IPS-NIHi7 (cell line): ENCODE results near the gene ARFIP2.

ENCODE experiments used
- DNase-seq: peaks from one replicate; pipeline ENCODE4 v3.0.0; 2012; ENCODE audit warnings: mixed read lengths; ENCODE audit errors: extremely low spot score

ARFIP2 gene

GRCh38 chr11:6482441-6482840 is 1.3 kb upstream of the ARFIP2 start:
- DNase-seq: no peak

DNA sequence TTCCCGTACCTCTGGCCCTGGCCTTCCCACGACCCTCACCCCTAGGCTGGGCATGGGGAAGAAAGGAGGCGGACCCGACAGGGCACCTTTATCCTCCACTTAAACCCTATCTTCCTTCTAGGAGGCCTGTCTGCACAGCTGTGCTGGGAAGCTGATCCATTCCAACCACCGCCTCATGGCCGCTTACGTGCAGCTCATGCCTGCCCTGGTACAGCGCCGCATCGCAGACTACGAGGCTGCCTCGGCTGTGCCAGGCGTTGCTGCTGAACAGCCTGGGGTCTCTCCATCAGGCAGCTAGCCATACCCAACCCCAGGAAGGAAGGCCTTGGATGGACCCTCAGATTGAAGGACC is 769 bp upstream of the ARFIP2 start:
- no peak for DNase-seq

DNA sequence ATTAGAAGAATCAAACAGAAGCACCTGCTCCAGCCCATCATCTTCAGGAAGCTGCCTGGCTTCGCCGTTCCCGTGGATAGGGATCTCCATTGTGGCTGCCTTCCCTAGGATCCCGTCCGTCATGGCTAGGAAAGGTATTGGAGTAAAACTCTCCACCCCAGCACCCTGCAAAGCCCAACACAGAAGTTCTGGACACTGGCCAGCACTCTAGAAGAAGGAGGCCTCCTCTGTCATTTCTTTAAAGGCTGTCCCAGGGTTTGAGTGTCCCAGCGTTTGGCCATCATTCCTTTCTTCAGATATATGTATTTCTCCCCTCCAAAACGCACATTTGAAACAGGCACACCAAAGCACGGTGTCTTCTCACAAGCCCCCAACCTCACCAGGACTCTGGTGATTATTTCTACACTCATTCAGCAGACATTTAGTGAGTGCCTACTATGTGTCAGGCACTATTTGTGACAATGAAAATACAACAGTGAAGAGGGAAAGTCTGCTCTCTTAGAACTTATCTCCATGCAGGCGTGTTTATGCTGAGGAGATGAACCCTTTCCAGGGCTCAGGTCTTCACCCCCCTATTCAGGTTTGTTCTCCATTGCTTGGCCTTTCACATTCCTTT is 724 bp downstream of the ARFIP2 start:
- DNase-seq: no peak

- DNase-seq: peak; percentile 52
Measured at GRCh38 chr11:6476571-6476970, 4.6 kb downstream of the ARFIP2 start.

GRCh38 chr11:6475936-6476335 is 5.2 kb downstream of the ARFIP2 start:
- DNase-seq: peak; percentile 31

- no peak for DNase-seq
Measured at GRCh38 chr11:6474806-6475500, 6.2 kb downstream of the ARFIP2 start.

DNA sequence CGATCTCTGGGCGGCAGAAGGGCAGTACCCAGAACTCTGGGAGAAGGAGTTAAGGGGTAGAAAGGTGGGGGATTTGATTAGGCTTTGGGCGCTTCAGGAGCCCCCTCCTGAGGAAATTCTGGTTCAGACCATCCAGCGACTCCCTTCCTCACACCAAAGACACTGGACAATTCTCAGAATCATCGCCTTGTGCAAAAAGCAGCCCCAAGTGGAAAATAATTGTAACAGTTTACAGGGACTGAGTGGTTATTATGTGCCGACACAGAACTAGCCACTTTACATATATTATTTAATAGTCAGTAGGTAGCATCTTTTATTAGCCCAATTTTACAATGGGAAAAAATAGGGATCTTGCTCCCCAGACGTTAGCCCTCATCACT is 6.7 kb downstream of the ARFIP2 start:
- no peak for DNase-seq

DNA sequence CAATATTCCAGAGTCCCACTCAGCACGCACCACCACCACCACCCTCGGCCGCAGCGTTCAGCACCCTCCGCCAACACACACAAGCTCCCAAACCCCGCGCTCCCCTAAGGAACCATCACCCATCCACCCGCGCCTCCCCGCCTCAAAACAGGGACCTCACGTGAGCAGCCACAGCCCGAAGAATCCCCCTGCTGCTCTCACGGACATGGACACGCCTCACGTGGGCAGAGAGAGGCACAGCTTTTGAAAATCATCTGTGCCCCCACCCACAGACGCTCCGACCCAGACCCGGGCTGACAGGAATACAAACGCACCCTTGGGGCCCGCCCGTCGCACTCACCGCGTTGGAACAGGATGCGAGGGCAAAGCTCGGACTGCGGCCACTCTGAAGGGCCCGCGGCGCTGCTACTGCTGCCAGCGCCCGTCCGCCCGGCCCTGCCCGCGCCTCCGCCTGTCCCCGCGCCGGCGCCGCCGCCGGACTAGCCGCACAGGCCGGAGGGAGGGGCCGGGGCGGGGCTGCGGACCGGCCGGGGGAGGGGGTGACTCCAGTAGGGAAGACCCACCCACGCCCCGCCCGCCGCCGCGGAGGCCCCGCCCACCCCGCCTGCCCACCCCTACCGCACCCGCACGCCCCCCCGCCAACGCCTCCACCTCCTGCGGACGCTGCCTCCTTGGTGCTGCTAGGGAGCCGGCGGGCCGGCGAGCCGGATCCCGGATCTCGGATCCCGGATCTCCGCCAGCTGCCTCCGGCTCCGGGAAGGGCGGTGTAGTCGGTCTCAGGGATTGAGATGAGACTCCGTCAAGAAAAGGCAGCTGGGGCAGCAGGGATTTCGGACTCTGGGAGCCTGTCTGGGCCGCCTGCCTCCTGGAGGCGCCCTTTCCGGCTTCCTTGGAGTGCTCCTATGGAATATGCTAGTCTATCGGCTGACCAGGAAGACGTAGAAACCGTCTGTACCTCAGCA is 7.4 kb downstream of the ARFIP2 start, which contains the start of gene TRIM3:
TSS of gene TRIM3 (minus strand) at position 491 of the 962 bp plus-strand sequence. CDS start 8,246 bp downstream, outside the sequence.
- DNase-seq: peak; percentile 98

DNA sequence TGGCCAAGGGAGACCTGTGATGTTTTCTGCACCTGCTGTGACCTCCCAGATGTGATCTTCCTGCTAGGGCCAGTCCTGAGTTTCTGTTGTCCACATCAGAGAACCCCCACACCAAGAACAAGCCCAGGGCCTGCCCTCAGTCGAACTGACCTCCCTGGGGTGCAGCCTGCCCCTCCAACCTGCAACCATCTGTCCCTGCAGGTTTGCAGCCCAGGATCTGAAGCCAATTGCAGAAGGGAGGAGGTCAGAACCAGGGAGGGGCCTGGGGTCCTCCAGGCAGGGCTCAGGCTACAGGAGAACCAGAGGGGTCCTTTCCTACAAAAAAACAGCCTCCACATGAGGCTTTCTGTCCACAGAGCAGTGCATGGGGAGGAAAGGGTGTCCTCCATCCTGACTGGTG is 8.2 kb downstream of the ARFIP2 start:
- no peak for DNase-seq

DNA sequence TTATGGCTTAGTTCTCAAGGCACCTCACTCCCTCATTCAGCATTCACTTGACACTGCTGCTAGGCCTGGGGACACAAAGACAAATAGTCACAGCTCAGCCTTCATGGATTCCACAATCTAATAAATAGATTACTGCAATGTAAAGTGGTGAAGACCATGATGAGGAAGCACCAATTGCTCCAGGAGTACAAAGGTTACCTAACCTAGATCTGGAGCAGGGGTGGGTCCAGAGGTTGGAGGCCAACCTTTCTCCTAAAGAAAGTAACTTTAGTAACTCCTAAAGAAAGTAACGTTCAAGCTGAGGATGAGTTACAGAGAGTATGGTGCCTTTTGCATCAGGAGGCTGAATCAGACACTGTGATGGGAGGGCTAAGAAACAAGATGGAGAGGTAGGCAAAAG is 11.5 kb downstream of the ARFIP2 start:
- no peak for DNase-seq

- DNase-seq: peak; percentile 100
Measured at GRCh38 chr11:6468712-6469495, 12.2 kb downstream of the ARFIP2 start.

- no peak for DNase-seq
Measured at GRCh38 chr11:6459099-6459450, 22.1 kb downstream of the ARFIP2 start.

DNA sequence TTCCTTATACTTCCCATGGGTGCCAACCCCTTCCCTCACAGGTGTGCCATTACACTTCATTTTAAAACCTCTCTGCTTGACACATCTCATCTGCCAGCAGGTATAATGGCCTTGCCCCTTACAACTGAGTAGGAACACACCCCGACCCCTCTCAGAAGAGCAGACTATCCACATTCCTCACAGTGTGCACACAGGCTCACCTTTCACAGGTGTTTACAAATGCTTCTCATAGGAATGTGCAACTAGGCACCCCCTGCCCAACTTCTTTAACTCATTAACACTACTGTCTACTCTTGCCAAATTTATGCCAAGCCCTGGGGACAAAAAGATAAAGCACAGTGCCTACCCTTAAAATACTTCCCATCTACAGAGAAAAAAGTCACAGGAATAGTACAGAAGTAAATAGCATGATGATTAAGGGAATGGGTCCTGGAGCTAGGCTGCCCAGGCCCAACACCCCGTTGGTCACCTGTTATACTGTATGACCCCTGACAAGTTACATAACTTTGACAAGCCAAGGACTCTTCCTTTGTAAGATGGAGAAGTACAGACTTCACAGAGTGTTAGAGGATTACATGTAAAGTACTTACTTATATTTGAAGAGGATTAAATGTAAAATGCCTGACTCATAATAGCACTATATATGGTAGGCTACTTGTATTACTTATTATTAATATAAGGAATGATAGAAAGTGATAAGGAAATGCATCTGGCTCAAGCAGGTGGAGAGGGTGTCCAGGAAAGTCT is 22.6 kb downstream of the ARFIP2 start:
- DNase-seq: no peak

- DNase-seq: no peak
Measured at GRCh38 chr11:6457581-6458320, 23.4 kb downstream of the ARFIP2 start.

DNA sequence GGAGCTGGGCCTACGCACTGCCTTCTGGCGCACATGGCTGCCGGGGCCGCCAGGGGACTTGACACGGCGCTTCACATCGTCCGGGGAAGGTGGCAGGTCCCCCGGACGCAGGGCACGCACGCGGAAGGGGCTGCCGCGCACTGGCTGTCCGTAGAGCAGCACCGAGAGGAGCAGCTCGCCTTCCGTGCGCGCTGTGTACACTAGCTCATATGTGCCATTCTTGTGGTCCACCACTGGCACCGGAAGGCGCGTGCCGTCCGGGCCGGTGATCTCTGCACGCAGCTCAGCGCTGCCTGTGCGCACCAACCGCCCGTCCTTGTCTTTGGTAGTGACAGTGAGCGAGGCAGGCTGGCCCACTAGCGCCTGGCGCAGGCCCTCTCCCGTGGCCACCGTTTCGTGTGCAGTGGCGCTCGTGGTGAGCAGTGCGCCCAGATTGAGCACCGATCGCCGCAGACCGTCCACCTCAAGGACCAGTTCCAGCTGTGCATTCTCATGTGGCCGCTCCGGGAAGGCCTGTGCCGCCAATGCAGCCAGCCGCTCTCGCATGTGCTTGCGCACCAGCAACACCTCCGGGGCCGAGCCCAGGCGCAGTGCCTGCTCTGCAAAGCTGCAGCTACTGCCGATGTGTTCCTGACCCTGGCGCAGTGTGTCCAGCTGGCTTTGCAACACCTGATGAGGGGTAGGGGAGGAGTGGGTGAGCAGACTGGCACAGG is 24.6 kb downstream of the ARFIP2 start:
- DNase-seq: no peak

- DNase-seq: no peak
Measured at GRCh38 chr11:6455070-6455469, 26.1 kb downstream of the ARFIP2 start.

- no peak for DNase-seq
Measured at GRCh38 chr11:6453152-6453551, 28.0 kb downstream of the ARFIP2 start.

GRCh38 chr11:6452219-6452618 is 28.9 kb downstream of the ARFIP2 start:
- no peak for DNase-seq

DNA sequence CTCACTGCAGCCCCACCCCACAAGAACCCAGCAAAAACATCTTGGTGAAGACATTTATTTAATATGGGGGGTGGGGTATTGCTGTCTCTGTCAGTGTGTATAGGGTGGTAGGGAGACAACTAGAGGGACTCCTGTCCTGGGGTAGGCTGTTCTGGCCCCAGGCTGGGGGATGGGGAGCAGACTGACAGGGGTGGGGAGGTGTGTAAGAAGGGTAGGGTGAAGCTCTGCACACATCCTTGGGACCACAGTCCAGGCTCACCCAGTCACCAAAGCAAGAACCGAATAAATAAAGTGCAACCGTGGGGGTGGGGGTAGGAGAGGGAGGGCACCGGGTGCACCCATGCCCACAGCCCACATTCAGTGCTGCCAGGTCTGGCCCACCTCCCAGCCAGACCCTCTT is 32.6 kb downstream of the ARFIP2 start:
- DNase-seq: no peak
